Hepatocyte (in vitro differentiated cells): ENCODE data around the gene TRHDE. TPM values are rescaled to one million over a fixed set of nuclear protein-coding genes. Genes with fewer than 3 reads are reported as not detected.

Experiments used
- DNase-seq: peaks from one replicate; pipeline ENCODE4 v3.0.0-alpha.2; 2016; ENCODE audit warnings: low spot score
- H2AFZ ChIP-seq: fragments of 200-600 bp; sonication (generic); 2 replicates; pipeline ENCODE4 v1.6.0; 2016; ENCODE audit warnings: antibody characterized with exemption, mild to moderate bottlenecking
- H3K27ac ChIP-seq: fragments of 200-600 bp; sonication (generic); 2 replicates; pipeline ENCODE4 v1.5.1; 2016; ENCODE audit warnings: mild to moderate bottlenecking
- H3K27me3 ChIP-seq: fragments of 200-600 bp; sonication (generic); 2 replicates; pipeline ENCODE4 v1.6.1; 2016
- H3K36me3 ChIP-seq: fragments of 200-600 bp; sonication (generic); replicated peaks from 2 replicates; pipeline ENCODE4 v1.5.1; 2016; ENCODE audit warnings: low read depth; ENCODE audit not compliant: insufficient read depth
- H3K4me1 ChIP-seq: fragments of 200-600 bp; sonication (generic); 2 replicates; pipeline ENCODE4 v1.5.1; 2016; ENCODE audit warnings: mild to moderate bottlenecking, moderate library complexity; ENCODE audit not compliant: insufficient read depth
- H3K4me2 ChIP-seq: fragments of 200-600 bp; sonication (generic); 2 replicates; pipeline ENCODE4 v1.6.0; 2016
- H3K4me3 ChIP-seq: fragments of 200-600 bp; sonication (generic); 2 replicates; pipeline ENCODE4 v1.5.1; 2016; ENCODE audit warnings: mild to moderate bottlenecking
- H3K79me2 ChIP-seq: fragments of 200-600 bp; sonication (generic); 2 replicates; pipeline ENCODE4 v1.6.0; 2017; ENCODE audit warnings: mild to moderate bottlenecking
- H3K9me2 ChIP-seq: fragments of 200-600 bp; sonication (generic); replicated peaks from 2 replicates; pipeline ENCODE4 v1.6.0; 2017; ENCODE audit warnings: mild to moderate bottlenecking; ENCODE audit not compliant: insufficient read depth
- H3K9me3 ChIP-seq: fragments of 200-600 bp; sonication (generic); 2 replicates; pipeline ENCODE4 v1.5.1; 2016; ENCODE audit warnings: low read depth, mild to moderate bottlenecking
- H4K20me1 ChIP-seq: fragments of 200-600 bp; sonication (generic); 2 replicates; pipeline ENCODE4 v1.6.0; 2016; ENCODE audit warnings: mild to moderate bottlenecking; ENCODE audit not compliant: insufficient read depth, poor library complexity, severe bottlenecking
- CTCF ChIP-seq: fragments of 200-600 bp; sonication (generic); IDR thresholded peaks from 2 replicates; pipeline ENCODE4 v1.5.1; 2016; ENCODE audit warnings: antibody characterized with exemption, mild to moderate bottlenecking; ENCODE audit not compliant: poor library complexity
- EZH2 ChIP-seq: fragments of 200-600 bp; sonication (generic); IDR thresholded peaks from 2 replicates; pipeline ENCODE4 v1.6.1; 2016; ENCODE audit warnings: antibody characterized with exemption, mild to moderate bottlenecking, borderline replicate concordance
- EZH2phosphoT487 ChIP-seq: fragments of 200-600 bp; sonication (generic); IDR thresholded peaks from one replicate; pipeline ENCODE4 v1.6.1; 2018; ENCODE audit warnings: antibody characterized with exemption, mild to moderate bottlenecking, low read depth, moderate library complexity; ENCODE audit not compliant: unreplicated experiment, severe bottlenecking
- WGBS: methylation state at CpG from one replicate; pipeline ENCODE4 v1.1.6; 2016; ENCODE audit warnings: low lambda C conversion rate; ENCODE audit errors: missing lambda C conversion rate; 5-methylcytosine and 5-hydroxymethylcytosine counted together
- polyA plus RNA-seq: library from polyadenylated mRNA; unstranded; fragments of >200 nt; fragmentation: Nextera tagmentation; extraction: Ambion mirVana; gene quantifications from 2 replicates; pipeline ENCODE4 v1.2.1, GENCODE V29; 2016
- total RNA-seq: library from RNA; depleted of rRNA; stranded (reverse); fragments of >200 nt; gene quantifications from 2 replicates; pipeline ENCODE4 v1.2.3, GENCODE V29; 2014

The TRHDE gene
- total and polyA plus RNA-seq, 2 experiments from 2014 or later = 1.3 to 5.0 TPM

- no peaks in the 10 kb centered on the region for H3K4me1 ChIP-seq
- no peaks in the 10 kb centered on the region for H4K20me1 ChIP-seq
- DNase-seq = no peak
- H3K27ac ChIP-seq = no peak overlapping the region
- H3K36me3 ChIP-seq = no peaks in the 10 kb centered on the region
- H3K9me3 ChIP-seq = no peaks in the 10 kb centered on the region
- TF ChIP-seq EZH2 (no peak), EZH2phosphoT487 (no peak), CTCF (no peak)
- H3K79me2 ChIP-seq = no peaks in the 10 kb centered on the region
- no peaks in the 10 kb centered on the region for H3K27me3 ChIP-seq
- H3K4me2 ChIP-seq = no peak overlapping the region
- H3K4me3 ChIP-seq = no peak overlapping the region
- WGBS = 81% methylated on average over 3 of the region's 3 CpGs
- H3K9me2 ChIP-seq = no peaks in the 10 kb centered on the region
- H2AFZ ChIP-seq = no peak overlapping the region
These were observed 30.6 kb upstream of the TRHDE start for GRCh38 chr12:72241552-72241951.

GRCh38 chr12:72242946-72243345, 29.2 kb upstream of the TRHDE start:
- Histone ChIP-seq H3K27me3 (no peaks in the 10 kb centered on the region), H3K4me3 (no peak overlapping the region), H2AFZ (no peak overlapping the region), H3K4me1 (no peaks in the 10 kb centered on the region), H4K20me1 (no peaks in the 10 kb centered on the region), H3K9me3 (no peaks in the 10 kb centered on the region), H3K36me3 (no peaks in the 10 kb centered on the region), H3K4me2 (no peak overlapping the region), H3K27ac (no peak overlapping the region), H3K9me2 (no peaks in the 10 kb centered on the region), H3K79me2 (no peaks in the 10 kb centered on the region)
- no peak for DNase-seq
- TF ChIP-seq EZH2phosphoT487 = no peak
- TF ChIP-seq EZH2 = no peak
- no peak for TF ChIP-seq CTCF
- 94% methylated on average over 2 of the region's 2 CpGs for WGBS

GRCh38 chr12:72246370-72246769, 25.8 kb upstream of the TRHDE start:
- Histone ChIP-seq H3K4me3 (no peak overlapping the region), H3K79me2 (no peaks in the 10 kb centered on the region), H3K27ac (no peak overlapping the region), H4K20me1 (no peaks in the 10 kb centered on the region), H3K9me2 (no peaks in the 10 kb centered on the region), H3K4me1 (no peaks in the 10 kb centered on the region), H2AFZ (no peak overlapping the region), H3K4me2 (no peak overlapping the region), H3K9me3 (no peaks in the 10 kb centered on the region), H3K27me3 (no peaks in the 10 kb centered on the region), H3K36me3 (no peaks in the 10 kb centered on the region)
- WGBS = 78% methylated on average over 4 of the region's 4 CpGs
- no peak for TF ChIP-seq CTCF
- TF ChIP-seq EZH2 = no peak
- TF ChIP-seq EZH2phosphoT487 = no peak
- no peak for DNase-seq

- no peaks in the 10 kb centered on the region for H4K20me1 ChIP-seq
- 42% methylated on average over 2 of the region's 2 CpGs for WGBS
- no peaks in the 10 kb centered on the region for H3K4me1 ChIP-seq
- TF ChIP-seq CTCF (no peak), EZH2phosphoT487 (no peak), EZH2 (no peak)
- no peaks in the 10 kb centered on the region for H3K79me2 ChIP-seq
- H3K27me3 ChIP-seq = no peaks in the 10 kb centered on the region
- H3K4me2 ChIP-seq = no peak overlapping the region
- no peak for DNase-seq
- H3K9me3 ChIP-seq = no peaks in the 10 kb centered on the region
- no peaks in the 10 kb centered on the region for H3K36me3 ChIP-seq
- H3K9me2 ChIP-seq = no peaks in the 10 kb centered on the region
- no peak overlapping the region for H3K4me3 ChIP-seq
- H2AFZ ChIP-seq = no peak overlapping the region
- no peak overlapping the region for H3K27ac ChIP-seq
These were observed 21.8 kb upstream of the TRHDE start for GRCh38 chr12:72250346-72250745.
